Gastrocnemius medialis (tissue), 4 donors: ENCODE results near the gene CRYGD.

ENCODE experiments used
- POLR2A ChIP-seq, 2 donors: fragments of 450-650 bp; IDR thresholded peaks; one replicate each; pipeline ENCODE4 v1.6.1; 2017; ENCODE audit warnings: antibody characterized with exemption in 2 of 2, mild to moderate bottlenecking in 2 of 2, moderate library complexity in 2 of 2
- TF ChIP-seq, protein P1 (sequence below), 5 experiments: fragments of 450-650 bp in 3 of 5; fragments of 200-600 bp in 2 of 5; sonication (generic) in 2 of 5; IDR thresholded peaks in 4 of 5; conservative IDR thresholded peaks in 1 of 5; 1 replicate in 4 of 5; 2 replicates in 1 of 5; pipeline ENCODE4 v1.5.1; 2016 to 2019; ENCODE audit warnings: antibody characterized with exemption in 5 of 5, mild to moderate bottlenecking in 3 of 5, moderate library complexity in 3 of 5

DNA sequence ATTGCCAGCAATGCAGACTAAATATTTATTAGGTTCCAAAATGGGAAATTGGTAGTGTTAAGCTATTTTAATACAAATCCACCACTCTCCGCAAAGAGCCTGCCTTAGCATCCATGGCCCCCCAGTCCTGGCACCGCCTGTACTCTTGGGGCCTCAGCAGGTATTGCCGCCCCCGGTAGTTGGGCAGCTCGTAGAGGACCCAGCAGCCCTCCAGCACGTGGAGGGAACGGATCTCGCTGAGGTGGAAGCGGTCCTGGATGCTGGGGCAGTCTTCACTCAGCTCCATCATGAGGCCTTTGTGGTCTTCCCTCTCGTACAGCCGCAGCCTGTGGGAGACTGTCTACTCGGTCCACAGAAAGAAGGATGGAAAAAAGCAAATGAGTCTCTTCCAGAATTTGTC is 3.8 kb upstream of the CRYGD start:
- TF ChIP-seq, protein P1, sequence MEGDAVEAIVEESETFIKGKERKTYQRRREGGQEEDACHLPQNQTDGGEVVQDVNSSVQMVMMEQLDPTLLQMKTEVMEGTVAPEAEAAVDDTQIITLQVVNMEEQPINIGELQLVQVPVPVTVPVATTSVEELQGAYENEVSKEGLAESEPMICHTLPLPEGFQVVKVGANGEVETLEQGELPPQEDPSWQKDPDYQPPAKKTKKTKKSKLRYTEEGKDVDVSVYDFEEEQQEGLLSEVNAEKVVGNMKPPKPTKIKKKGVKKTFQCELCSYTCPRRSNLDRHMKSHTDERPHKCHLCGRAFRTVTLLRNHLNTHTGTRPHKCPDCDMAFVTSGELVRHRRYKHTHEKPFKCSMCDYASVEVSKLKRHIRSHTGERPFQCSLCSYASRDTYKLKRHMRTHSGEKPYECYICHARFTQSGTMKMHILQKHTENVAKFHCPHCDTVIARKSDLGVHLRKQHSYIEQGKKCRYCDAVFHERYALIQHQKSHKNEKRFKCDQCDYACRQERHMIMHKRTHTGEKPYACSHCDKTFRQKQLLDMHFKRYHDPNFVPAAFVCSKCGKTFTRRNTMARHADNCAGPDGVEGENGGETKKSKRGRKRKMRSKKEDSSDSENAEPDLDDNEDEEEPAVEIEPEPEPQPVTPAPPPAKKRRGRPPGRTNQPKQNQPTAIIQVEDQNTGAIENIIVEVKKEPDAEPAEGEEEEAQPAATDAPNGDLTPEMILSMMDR (IDR thresholded peaks at IDR 0.05 in 4 of 5, conservative IDR thresholded peaks at IDR 0.05 in 1 of 5): no peak
- TF ChIP-seq POLR2A (IDR thresholded peaks at IDR 0.05): no peak
